HG02759 (cell line): Measurements from ENCODE around the gene GARNL3.

ENCODE experiments used
- ATAC-seq: cut with Tn5 transposase; IDR thresholded peaks from one replicate; pipeline ENCODE4 v1.9.1; 2021; ENCODE audit warnings: mild to moderate bottlenecking, moderate library complexity; ENCODE audit not compliant: unreplicated experiment

GARNL3 gene

DNA sequence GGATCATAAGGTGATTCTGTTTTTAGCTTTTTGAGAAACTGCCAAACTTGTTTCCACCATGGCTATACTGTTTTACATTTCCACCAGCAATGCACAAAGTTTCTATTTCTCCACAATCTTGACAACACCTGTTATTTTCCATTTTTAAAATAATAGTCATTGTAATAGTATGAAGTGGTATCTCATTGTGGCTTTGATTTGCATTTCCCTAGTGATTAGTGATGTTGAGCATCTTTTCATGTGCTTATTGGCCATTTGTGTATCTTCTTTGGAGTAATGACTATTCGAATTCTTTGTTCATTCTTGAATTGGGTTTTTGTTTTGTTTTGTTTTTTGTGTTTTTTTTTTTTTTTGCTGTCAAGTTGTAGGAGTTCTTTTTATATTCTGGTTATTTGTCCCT is 4.9 kb downstream of the GARNL3 start:
- no peak for ATAC-seq

DNA sequence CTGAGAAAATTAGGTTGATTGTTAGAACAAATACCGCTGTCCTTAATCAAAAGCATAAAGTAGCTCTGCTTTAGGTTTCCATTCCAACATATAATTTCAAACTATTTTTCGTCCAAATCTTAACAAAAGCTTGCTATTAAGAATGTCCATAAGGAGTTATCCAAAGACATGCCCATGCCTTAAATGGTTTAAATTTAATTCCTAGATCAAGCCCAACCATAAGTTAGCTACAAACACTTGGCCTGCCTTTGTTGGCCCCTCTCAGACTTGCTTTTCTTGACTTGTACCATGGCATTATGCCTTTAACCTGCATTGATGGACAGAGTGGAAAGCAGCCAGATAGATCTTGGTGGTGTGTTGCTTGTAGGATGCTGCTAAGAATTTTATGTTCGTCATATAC is 8.8 kb downstream of the GARNL3 start:
- no peak for ATAC-seq

DNA sequence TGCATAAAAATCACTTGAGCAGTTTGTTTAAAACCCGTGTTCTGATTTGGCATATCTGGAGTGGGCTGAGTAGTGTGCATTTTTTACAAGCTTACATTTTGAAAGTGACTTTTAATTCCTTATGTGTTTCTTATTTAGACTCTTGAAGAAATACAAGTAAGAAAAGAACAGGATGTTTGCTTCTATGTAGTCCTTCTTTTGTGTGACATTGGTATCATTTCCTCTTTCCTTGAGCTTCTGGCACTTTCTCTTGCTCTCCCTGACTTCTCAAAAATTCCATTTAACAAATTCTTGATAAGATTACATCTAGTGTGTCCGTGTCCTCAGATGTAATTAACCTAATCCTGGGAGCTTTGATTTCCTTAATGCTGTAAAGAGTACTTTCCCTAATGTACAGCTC is 12.5 kb downstream of the GARNL3 start:
- ATAC-seq = no peak

DNA sequence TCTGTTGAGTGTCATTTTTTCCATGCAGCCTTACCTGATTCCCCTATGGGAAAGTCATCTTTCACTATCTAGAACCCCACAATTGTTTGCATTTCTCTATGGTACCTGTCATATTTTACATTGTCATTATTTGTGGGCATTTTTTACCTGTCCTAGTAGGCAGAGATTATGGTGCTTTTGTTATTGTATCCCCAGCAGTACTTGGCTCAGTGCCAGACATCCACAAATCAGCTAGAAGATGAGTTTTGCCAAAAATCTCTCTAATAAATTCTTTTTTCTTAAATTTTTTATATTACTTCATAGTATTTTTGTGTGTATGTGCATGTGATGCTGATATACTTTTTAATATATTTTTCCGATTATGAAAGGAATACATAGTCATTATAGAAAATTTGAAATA is 13.2 kb downstream of the GARNL3 start:
- no peak for ATAC-seq

DNA sequence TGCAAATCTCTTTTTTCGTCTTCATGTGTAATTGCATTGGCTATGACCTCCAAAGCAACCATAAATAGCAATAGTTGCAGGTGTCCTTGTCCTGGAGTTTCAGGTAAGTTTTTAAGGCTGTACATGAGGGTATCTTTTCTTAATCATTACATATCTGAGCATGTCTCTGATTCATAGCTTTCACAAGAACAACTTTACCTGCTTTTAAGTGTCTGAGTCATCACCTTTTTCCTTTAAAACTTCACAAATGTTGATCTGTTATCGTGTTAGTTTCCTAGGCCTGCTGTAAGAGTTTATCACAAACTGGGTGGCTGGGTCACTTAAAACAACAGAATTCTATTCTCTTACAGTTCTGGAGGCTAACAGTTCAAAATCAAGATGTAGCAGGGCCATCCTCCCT is 13.8 kb downstream of the GARNL3 start:
- ATAC-seq = no peak

DNA sequence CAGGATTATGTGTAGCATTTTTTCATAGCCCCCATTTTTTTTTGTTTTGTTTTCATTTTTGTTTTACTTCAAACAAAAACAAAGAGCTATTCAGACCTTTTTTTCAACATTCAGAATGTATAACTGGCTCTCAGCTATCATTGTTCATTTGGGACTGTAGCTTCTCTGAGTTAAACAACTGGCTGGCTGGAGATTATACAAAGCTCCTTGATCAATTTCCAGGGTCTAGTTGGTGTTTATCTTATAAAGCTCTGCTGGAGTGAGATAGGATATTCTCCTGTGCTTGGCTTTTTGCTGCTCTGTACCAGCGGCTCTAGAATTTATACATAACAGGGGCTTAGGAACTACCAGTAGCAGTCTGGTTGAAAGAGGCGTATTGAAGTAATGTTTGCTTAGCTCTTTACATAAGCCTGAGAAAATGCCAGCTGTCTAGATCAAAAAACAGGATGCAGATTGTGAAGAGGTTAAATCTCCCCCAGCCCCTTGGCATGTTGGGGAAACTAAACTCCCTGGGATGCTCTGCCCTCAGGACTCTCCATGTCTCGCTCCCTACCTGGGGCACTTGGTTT is 15.2 kb downstream of the GARNL3 start:
- no peak for ATAC-seq

DNA sequence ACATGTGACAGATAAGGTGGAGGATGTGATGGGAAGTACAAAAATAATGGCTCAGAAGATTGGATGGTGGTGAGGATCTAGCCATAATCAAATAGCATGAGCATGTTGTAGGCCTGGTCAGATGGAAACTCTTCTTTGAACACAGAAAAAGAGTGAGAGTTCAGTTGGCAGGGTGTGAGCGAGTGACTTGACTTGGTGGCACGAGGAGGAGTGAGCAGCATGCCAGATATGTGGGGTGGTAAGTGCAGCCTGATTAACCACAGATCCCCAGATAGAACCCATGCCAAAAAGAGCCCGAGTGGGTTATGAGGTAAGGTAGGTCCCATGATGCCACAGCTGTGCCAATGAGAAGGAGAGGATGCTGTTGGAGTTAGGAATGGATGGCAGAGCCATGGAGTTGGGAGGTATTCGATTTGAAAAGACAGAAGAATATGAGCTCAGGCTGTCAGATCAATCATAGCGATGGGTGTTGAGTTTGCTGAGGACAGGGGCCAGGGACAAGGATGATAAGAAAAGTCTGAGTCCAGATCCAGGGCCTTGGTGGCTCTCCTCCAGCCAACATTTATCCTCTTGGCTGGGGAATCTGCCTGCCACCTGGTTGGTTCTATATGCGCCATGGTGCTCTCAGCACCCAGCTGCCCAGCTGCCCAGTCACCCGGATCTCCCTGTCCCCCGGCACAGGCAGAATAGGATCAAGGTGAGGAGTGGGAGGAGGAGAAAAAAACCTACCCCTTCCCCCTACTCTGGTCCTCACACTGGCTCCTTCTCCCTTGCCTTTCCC is 16.5 kb downstream of the GARNL3 start:
- ATAC-seq = no peak

DNA sequence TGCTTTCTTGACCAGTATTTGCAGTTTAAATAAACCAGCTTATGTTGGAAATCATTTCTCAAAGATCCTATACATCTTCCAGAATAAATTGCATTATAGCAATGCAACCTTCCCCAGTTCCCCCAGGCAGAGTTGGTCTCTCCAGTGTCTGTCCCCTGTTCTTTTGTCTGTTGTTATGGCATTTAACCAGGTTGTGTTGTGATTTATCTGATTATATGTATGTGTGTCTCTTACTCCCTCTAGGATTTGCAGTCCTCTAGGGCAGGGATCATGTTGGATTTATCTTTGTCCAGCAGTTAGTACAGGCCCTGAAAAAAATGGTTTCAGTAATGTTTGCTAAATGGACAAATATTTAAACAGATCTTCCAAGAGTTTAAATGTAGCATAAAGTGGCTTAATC is 17.3 kb downstream of the GARNL3 start:
- no peak for ATAC-seq

DNA sequence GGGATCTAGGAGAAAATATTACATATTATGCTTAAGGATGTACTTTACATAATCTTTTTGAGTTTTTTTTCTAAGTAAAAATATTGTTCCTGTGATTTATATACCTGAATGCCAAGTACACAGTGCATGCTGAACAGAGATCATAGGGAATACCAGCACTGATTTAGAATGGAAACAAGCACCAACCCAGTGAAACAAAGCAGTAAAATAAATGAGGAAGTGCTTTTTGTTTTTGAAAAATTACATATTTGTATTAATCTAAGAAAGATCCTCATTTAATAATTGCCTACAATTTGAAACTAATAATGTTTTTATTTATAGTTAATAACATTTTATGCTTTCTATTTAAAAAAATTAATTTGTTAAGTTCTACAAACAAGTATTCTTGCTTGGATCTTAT is 18.0 kb downstream of the GARNL3 start:
- ATAC-seq = no peak

DNA sequence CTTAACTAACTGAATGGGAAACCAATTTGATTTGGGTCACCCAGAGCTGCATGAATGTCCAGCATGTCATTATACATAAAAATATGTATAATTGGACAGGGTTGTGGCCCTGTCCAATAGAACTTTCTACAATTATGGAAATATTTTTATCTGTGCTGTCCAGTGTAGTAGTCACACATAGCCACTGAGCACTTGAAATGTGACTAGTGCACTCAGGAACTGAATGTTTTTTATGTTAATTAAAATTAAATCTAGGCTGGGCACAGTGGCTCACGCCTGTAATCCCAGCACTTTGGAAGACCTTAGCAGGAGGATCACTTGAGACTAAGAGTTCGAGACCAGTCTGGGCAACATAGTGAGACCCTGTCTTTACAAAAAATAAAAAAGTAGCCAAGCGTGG is 18.6 kb downstream of the GARNL3 start:
- ATAC-seq = no peak

DNA sequence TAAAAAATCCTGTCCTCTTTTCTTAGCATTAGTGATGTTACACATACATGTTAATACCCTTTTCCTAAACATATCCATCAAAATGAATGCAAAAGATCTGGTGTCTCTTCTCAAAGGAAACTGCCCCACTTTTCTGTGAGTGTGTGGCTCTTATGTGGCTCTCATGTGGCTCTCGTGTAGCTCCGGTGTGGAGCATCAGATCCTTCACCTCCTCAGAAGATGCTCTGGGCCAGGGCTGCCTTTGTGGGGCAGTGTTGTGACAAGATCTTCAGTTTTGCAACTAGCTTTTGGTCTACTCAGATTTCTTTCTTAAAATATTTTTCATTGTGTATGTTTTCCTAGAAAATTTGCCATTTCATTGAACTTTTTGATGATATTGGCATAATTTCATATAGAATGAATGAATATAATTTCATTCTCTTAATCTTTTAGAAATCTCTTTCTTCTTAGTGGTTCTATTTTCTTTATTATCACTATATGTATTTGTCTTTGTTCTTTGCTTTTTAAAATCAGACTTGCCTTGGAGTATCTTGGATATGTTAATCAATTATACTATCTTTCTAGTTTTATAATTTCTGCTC is 19.4 kb downstream of the GARNL3 start:
- ATAC-seq = no peak

DNA sequence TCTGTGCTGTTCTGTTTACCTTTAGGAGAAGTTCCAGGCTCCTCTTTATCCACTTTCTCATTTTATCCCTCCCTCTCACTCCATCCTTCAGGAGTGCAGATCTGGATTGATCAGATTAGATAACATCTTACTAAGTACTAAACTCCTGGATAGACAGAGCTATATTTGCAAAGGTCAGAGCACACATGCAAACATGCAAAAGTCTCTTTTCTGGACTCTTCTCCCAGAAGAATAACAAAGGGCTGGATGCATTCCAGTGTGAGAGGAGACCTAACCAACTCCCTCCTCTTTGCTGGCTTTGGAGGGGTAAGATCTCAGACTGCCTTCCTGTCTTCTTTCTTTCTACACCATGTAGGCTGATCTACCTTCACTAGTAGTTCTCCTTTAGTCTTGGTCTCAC is 21.4 kb downstream of the GARNL3 start:
- ATAC-seq = no peak

DNA sequence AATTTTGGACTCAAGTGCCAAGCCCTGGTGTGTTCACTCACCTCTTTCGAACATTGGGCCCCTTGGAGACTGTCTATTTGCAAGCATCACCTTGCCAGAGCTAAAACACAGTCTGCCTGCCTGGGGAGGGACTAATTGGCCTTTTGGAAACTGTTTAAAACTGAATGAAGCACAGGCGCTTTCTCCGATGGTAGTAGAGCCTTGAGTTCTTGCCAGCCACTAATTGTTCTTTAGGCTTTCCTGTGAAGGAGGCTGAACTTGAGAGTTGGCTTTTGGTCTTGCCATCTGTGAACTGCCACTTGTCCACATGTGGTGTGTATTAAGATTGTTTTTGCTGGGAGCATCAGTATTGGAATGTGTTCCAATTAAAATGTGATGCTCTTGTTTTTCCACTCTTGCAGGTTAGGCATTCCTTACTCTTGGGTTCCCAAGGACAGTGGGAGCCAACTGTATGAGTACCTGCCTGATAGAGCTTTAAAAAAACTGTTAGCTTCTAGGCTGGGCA is 26.0 kb downstream of the GARNL3 start:
- no peak for ATAC-seq

DNA sequence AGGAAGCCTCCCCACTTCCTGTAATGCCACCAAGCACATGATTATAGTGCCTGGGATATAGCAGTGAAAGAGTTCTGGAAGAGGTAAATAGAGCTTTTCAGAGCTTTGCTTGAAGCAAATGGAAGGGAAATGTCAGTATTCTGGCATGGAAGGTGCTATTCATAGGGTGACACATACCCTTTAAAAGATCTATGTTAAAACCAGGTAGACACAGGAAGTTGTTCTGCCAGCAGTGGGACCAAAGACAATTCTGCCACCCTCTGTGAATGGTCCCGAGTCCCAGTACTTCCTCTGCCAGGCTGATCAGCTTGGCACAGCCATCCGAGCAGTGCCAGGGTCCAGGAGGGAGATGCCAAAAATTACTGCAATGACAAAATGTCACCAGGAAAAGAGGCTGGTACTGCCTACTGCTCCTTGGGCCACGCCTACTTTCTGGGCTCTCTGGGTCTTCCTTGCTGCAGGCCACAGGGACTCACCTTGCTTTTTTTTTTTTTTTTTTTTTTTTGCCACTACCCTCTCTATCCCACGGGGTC is 26.7 kb downstream of the GARNL3 start:
- no peak for ATAC-seq

DNA sequence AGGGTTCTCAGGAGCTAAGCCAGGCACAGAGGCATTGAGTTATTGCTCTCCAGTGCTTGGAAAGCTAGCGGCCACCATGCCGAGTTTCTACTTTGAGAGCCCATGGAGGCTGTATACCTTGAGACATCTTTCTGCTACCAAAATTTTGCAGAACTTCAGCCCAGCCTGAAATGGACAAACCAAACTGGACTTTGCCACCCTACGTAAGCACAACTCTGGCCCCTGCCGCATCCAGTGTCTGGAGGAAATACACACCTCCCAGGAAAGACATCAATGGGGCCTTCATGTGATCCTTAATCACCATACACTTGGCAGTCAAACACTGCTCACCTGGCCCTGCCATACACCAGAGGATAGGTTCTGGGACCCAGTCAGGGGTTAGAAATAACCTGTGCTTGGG is 27.8 kb downstream of the GARNL3 start:
- ATAC-seq = no peak

DNA sequence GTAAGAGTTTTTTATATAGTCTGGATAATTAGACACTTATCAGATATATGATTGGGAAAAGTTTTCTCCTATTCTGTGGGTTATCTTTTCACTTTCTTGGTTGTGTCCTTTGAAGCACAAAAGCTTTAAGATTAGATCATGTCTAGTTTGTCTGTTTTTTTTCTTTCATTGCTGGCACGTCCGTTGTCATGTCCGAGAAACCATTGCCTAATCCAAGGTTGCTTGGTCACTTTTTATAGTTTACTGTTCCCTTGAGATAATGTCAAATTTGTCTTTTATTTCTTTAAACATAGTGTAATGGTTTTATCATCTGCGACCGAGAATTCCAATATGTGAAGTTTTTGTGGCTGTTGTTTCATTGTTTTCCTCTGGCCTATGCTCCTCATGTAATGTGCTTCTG is 28.8 kb downstream of the GARNL3 start:
- ATAC-seq = no peak

DNA sequence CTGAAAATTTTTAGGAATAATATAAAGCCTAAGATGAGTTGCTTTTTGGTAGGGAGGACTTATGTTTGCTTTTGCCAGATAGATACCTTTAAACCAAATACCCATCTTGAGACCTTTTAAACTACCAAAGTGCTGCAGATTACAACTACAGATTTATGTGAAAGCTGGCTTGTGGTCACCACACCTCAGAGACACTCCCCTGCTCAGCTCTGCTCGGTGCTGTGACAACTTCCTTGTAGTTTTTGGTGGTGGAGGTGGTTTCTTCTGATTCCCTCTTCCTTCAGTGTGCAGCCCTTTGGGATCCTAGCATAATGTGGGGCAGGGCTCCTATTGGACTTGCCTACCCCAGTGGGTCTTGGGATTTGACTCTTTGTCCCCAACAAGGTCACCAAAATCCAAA is 29.2 kb downstream of the GARNL3 start:
- no peak for ATAC-seq

DNA sequence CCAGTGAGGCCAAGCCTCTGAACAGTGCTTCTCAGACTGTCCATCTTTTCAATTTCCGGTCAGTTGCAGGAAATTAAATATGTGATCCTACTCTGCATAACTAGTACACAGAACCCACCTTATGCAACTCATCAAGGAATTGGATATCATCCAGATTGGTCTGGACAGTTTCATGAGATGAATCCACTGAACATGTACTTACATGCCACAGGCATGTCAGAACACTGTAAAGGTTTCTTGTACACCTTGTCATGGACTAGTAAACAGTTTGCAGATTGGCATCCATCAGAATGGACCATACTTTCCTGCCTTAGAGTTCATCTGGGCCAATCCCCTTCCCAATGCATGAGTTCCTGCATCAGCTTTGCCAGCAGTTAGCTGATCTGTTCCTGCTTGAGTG is 30.4 kb downstream of the GARNL3 start:
- no peak for ATAC-seq

DNA sequence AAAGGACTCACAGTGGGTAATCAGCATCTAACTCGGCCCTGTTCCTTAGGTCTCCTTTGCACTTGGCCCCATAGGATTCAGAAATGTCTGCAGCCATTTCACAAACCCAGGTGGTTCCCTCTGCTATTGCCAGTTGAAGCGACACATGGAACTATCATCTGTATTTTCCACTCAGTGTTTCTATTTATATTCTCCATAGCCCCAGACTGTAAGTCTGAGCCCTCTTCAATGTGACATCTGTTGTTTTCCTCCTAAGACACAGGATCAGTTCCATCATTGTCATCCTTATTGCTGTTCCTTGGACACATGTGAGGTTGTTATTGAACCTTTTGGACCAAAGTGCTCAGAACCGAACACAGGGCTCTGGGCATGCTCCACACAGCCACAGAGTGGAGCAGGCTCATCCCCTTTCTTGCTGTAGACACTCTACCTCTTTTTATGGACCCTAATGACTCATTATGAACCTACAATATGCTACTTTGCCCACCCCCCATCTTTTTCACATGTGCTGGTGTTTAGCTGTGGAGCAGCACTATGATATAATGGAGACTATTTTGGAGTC is 36.4 kb downstream of the GARNL3 start:
- no peak for ATAC-seq

DNA sequence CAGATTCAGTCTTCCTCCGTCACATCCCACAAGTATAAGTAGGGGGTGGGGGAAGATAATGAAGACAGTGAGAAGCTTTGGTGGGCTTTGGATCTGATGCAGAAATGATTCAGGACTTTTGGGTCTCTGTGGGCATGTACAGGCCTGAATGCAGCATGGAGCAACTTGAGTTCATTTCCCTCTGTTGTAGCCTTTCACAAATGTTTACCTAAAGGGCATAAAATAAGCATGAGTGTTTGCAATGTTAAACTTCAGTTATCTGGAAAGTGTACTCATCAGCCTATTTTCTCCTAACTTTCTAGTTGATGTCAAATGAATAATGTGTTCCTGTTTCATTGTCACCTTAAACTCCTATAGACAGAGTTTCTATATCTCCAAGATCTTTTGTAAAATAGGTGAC is 39.3 kb downstream of the GARNL3 start:
- ATAC-seq = no peak

DNA sequence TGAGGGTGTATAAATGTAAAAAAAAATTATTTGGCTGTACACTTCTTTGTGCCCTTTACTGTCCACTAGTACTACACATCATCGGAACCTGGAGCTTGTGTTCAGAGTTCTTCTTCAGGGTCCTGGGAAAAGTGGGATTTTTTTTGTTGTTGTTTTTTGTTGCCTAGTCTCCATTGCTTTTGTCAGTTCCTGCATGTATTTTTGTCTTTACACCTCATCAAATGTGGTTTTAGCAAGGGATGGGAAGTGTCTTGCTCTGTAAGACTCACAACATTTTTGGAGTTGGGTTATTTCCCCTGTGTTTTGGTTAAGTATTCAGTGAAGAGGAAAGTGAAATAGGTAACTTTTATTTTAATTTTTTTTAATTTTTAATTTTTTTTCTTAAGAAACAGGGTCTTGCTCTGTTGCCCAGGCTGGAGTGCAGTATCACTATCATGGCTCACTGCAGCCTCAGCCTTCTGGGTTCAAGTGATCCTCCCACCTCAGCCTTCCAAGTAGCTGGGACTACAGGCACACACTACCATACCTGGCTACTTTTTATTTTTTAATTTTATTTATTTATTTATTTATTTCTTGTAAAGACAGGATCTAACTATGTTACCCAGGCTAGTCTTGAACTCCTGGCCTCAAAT is 40.7 kb downstream of the GARNL3 start:
- no peak for ATAC-seq
